ENCODE measurements around the gene DERA.
A peak's percentile ranks its signal among the peaks of the same experiment; 100 is the strongest.
"Not testable (repeated sequence)": the region's sequence is repeated elsewhere in the genome, so short reads cannot be mapped to it uniquely, and the experiment has no call there.

The DERA gene

DNA sequence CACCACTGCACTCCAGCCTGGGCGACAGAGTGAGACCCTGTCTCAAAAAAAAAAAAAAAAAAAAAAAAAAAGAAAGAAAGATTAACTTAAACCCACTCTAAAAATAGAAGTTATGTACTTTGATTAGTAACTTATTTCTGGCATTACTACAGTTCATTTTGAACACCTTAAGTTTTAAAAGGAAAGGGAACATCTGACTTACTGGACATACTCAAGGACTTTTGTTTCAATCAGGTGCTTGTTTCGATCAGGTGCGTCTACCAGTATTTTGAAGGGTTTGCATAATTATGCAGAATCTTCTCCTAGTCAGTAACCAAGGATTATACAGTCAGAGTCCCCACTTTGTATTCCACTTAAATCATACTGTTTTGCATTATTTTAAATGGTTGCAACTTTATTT, 105.6 kb downstream of the DERA start:
- FAIRE-seq: no peak

- no peak for FAIRE-seq
Measured at GRCh38 chr12:16018306-16018705, 107.2 kb downstream of the DERA start.

GRCh38 chr12:16019136-16019535, 108.0 kb downstream of the DERA start:
- FAIRE-seq: no peak

DNA sequence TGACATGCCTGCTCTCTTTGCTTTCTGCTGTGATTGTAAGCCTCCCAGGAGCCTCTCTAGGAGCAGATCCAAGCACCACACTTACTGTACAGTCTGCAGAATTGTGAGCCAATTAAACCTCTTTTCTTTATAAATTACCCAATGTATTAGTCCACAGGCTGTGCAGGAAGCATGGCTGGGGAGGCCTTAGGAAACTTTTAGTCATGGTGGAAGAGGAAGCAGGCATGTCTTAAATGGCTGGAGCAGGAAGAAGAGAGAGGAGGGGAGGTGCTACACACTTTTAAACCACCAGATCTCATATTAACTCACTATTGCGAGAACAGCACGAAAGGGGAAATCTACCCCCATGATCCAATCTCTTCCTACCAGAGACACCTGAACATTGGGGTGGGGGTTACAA, 108.9 kb downstream of the DERA start:
- no peak for FAIRE-seq

GRCh38 chr12:16021026-16021425, 109.9 kb downstream of the DERA start:
- FAIRE-seq: no peak

GRCh38 chr12:16021676-16022075, 110.5 kb downstream of the DERA start:
- no peak for FAIRE-seq

GRCh38 chr12:16027002-16027401, 115.9 kb downstream of the DERA start:
- FAIRE-seq: no peak

DNA sequence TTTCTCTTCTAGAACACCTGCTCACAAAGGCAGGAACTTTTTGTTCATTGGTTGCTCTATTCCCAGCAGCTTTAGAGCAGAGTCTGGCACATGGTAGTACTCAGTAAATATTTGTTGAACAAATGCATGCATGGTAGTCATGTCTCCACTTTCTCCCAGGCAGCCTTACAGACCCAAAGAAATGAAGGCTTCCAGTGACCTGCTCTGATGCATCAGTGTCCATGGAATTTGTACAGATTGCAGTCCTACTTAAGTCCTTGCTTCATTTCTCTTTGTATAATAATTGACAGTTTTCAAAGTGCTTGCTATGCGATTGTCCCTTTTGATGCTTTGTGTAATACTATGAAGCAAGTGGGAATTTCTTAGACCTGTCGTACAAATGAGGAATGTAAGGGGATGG, 119.6 kb downstream of the DERA start:
- FAIRE-seq: no peak

- no peak for FAIRE-seq
Measured at GRCh38 chr12:16034136-16034817, 123.1 kb downstream of the DERA start.

- FAIRE-seq: no peak
Measured at GRCh38 chr12:16036073-16036472, 124.9 kb downstream of the DERA start.

DNA sequence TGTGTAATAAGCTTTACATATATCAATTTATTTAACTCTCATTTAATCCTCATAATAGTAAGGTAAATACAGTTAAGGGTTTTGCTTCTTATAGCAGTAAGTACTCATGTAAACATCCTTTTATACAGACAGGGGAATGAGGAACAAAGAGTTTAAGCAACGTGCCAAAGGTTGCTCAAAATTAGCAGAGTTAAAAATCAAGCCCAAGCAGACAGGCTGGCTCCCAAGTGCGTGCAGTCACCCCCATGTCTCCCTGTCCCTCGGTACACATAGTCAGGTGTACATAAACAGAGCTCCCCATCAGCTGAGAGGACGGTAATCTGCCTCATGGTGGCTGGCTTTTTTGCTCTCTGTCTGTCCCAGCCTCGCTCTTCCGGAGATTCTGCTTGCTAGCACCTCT, 126.4 kb downstream of the DERA start:
- no peak for FAIRE-seq

DNA sequence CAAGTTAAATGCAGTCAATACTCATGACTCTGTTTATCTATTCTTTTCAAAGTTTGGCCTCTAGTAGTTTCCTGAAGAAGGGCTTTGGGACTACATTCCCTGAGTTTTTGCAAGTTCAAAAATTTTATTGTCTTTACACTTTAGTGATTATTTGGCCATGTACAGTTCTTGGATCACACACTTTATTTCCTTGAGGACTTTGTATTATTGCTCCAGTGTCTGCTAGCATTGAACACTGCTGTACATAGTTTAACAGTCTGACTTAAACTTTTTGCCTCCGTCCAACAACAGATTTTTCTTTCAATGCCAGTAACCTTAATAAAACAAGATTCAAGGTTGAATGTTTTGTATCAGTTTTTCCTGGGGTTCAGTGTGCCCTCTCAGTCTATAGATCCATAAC, 132.3 kb downstream of the DERA start:
- FAIRE-seq: no peak

DNA sequence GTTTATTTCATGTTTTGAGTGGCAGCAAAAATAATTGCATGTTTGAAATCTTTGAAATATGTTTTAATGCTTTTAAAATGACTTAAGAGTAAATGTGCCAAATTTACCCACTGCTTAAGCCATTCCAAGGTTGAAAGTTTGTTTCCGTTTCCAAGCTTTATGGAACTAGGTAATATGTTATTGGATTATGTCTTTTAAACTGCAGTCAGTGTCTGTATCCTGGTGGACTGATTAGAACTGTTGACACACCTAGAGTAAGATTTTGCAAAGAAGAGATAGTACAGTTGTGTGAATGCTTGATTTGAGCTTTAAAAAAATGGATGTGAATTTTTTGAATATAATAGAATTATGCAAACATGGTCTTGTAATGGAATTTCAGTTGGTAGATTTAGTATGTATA, 135.1 kb downstream of the DERA start:
- FAIRE-seq: no peak

DNA sequence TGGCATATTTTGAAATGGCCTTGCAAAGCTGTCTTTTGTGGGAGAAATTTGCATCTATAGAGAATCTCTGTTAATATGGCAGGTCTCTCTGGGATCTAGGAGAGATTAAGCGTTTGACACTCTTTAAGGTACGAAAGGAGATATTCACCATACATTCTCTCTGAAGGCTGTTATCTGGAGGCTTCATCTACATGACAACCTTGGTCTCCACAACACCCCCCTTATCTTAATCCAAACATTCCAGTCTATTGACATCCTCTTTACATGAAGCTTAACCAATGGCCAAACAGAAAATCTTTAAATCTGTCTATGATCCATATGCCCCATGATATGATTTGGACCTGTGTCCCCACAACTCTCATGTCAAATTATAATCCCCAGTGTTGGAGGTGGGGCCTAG, 137.4 kb downstream of the DERA start:
- no peak for FAIRE-seq

- FAIRE-seq: no peak
Measured at GRCh38 chr12:16056910-16057309, 145.8 kb downstream of the DERA start.

DNA sequence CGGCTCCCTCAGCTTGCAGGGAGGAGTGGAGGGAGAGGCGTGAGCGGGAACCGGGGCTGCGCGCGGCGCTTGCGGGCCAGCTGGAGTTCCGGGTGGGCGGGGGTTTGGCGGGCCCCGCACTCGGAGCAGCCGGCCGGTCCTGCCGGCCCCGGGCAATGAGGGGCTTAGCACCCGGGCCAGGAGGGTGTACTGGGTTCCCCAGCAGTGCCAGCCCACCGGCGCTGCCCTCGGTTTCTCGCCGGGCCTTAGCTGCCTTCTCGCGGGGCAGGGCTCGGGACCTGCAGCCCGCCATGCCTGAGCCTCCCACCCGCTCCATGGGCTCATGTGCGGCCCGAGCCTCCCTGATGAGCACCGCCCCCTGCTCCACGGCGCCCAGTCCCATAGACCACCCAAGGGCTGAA, 146.2 kb downstream of the DERA start:
- FAIRE-seq: not testable (repeated sequence)

GRCh38 chr12:16062611-16063010, 151.5 kb downstream of the DERA start:
- FAIRE-seq: peak; percentile 12

GRCh38 chr12:16063726-16064125, 152.6 kb downstream of the DERA start:
- no peak for FAIRE-seq

GRCh38 chr12:16070113-16070512, 159.0 kb downstream of the DERA start:
- FAIRE-seq: no peak

- no peak for FAIRE-seq
Measured at GRCh38 chr12:16072678-16073077, 161.5 kb downstream of the DERA start.

GRCh38 chr12:16074894-16075293, 163.8 kb downstream of the DERA start:
- FAIRE-seq: no peak

- no peak for FAIRE-seq
Measured at GRCh38 chr12:16075887-16076286, 164.8 kb downstream of the DERA start.

- no peak for FAIRE-seq
Measured at GRCh38 chr12:16076557-16076956, 165.4 kb downstream of the DERA start.

DNA sequence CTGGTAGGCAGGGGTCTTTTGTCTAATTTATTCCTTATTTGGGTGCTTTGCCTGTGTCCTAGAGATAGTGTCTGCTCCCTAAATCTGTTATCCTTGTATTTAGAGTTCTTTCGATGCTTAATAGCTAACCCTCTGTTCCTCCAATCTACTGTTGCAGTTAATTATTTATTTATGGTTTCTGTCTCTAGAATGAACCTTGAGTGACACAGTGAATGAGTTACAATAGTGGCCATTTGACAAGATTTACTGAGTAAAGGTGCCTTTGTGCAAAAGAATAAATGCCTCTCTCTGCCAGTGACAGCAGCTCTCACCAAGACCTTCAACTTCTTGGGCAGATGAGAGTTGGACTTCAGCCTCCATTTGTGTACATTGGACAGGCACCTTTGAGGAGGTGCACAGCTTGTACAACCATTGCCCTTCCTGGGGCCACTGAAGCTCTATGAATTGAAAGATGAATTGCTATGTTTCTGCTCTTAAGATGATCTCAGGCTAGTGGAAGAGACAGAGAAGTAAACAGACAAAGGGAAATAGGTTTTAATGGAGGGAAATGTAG, 165.9 kb downstream of the DERA start:
- FAIRE-seq: no peak

DNA sequence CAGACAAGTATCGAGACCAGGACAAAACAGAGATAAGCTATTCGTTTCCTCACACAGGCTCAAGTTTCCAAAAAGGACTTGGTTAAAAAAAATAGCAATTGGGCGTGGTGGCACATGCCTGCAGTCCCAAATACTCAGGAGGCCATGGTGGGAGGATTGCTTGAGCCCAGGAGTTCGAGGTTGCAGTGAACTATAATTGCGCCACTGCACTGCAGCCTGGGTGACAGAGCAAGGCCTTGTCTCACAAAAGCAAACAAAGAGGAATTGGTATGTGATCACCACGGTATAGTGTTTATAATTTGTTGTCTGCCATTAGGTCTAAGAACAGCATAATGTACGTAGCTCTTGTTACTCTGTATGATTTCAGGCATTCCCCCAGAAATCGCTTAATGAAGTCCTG, 175.3 kb downstream of the DERA start:
- no peak for FAIRE-seq

Data from endometrium (tissue), 2 donors.